ENCODE measurements around the gene CDH23. TPM values are rescaled to one million over a fixed set of nuclear protein-coding genes. Genes with fewer than 3 reads are reported as not detected.

The CDH23 gene
- total and polyA plus RNA-seq, 9 of the 15 experiments (the other 6 are each of a cell fraction or from before 2014, with no cell fraction given) = 0.18 to 1.2 (median 0.47) TPM

- TF ChIP-seq MGA (IDR thresholded peaks at IDR 0.05) = no peak
- TF ChIP-seq GATAD2B (IDR thresholded peaks at IDR 0.05; ENCODE audit: borderline replicate concordance) = no peak
- no peak for TF ChIP-seq ZBTB1 (CRISPR knock-in tag; IDR thresholded peaks at IDR 0.05; ENCODE audit: borderline replicate concordance, low read depth)
- TF ChIP-seq RREB1 (CRISPR knock-in tag; IDR thresholded peaks at IDR 0.05) = no peak
- TF ChIP-seq ZNF668 (CRISPR knock-in tag; IDR thresholded peaks at IDR 0.05) = no peak
- TF ChIP-seq PTTG1 (tag; IDR thresholded peaks at IDR 0.05; ENCODE audit: low read depth) = no peak
- 0 out of 2 replicates have a peak, but pooled peaks have one; percentile 42 for TF ChIP-seq ATF6 (CRISPR knock-in tag; IDR thresholded peaks at IDR 0.05)
Observed at GRCh38 chr10:71635251-71635866, 238.6 kb downstream of the CDH23 start (continued).
